Duodenal mucosa (tissue), 2 donors: Measurements from ENCODE around the gene BIRC2.

Experiments used
- H3K27ac ChIP-seq: one replicate; pipeline ENCODE4 v1.7.0; 2013; ENCODE audit warnings: low read depth, low read length
- H3K27me3 ChIP-seq, 2 donors: one replicate each; pipeline ENCODE4 v1.7.0; 2013; ENCODE audit warnings: low read length in 2 of 2, control low read depth in 1 of 2; ENCODE audit not compliant: insufficient read depth in 2 of 2, control insufficient read depth in 1 of 2
- H3K36me3 ChIP-seq, 2 donors: one replicate each; pipeline ENCODE4 v1.7.0; 2013; ENCODE audit warnings: low read length in 2 of 2, control low read depth in 1 of 2; ENCODE audit not compliant: insufficient read depth in 2 of 2, control insufficient read depth in 1 of 2
- H3K4me1 ChIP-seq, 2 donors: one replicate each; pipeline ENCODE4 v1.7.0; 2013; ENCODE audit warnings: low read length in 2 of 2, control low read depth in 1 of 2; ENCODE audit not compliant: insufficient read depth in 2 of 2, control insufficient read depth in 1 of 2
- H3K4me3 ChIP-seq, 2 donors: one replicate each; pipeline ENCODE4 v1.7.0; 2013; ENCODE audit warnings: low read length in 2 of 2, low read depth in 1 of 2
- H3K9ac ChIP-seq, 2 donors: one replicate each; pipeline ENCODE4 v1.7.0; 2013; ENCODE audit warnings: low read length in 2 of 2, low read depth in 1 of 2
- H3K9me3 ChIP-seq, 2 donors: one replicate each; pipeline ENCODE4 v1.7.0; 2013; ENCODE audit warnings: low read length in 2 of 2, control low read depth in 1 of 2; ENCODE audit not compliant: control insufficient read depth in 1 of 2

The BIRC2 gene

GRCh38 chr11:102399189-102399588 is 52.2 kb downstream of the BIRC2 start:
- no peaks in the 10 kb centered on the region for H3K4me1 ChIP-seq
- peaks cover 15 to 34% of the 10 kb centered on the region in 2 donors for H3K36me3 ChIP-seq
- no peaks in the 10 kb centered on the region for H3K27me3 ChIP-seq
- H3K9ac ChIP-seq: no peak overlapping the region
- H3K9me3 ChIP-seq: no peaks in the 10 kb centered on the region
- no peak overlapping the region for H3K4me3 ChIP-seq
- H3K27ac ChIP-seq: no peak overlapping the region

GRCh38 chr11:102400603-102401002 is 53.6 kb downstream of the BIRC2 start:
- Histone ChIP-seq H3K27me3 (no peaks in the 10 kb centered on the region), H3K4me1 (no peaks in the 10 kb centered on the region), H3K36me3 (peaks cover 11 to 29% of the 10 kb centered on the region in 2 donors), H3K4me3 (no peak overlapping the region), H3K9ac (no peak overlapping the region), H3K27ac (no peak overlapping the region), H3K9me3 (no peaks in the 10 kb centered on the region)

- Histone ChIP-seq H3K36me3 (peaks cover 10 to 32% of the 10 kb centered on the region in 2 donors), H3K4me3 (no peak overlapping the region), H3K27me3 (no peaks in the 10 kb centered on the region), H3K27ac (no peak overlapping the region), H3K9me3 (no peaks in the 10 kb centered on the region), H3K4me1 (no peaks in the 10 kb centered on the region), H3K9ac (no peak overlapping the region)
Measured at GRCh38 chr11:102401905-102402304, 54.9 kb downstream of the BIRC2 start.

- Histone ChIP-seq H3K27me3 (no peaks in the 10 kb centered on the region), H3K4me1 (no peaks in the 10 kb centered on the region), H3K4me3 (no peak overlapping the region), H3K27ac (no peak overlapping the region), H3K36me3 (peaks cover 8 to 32% of the 10 kb centered on the region in 2 donors), H3K9me3 (no peaks in the 10 kb centered on the region), H3K9ac (no peak overlapping the region)
Measured at GRCh38 chr11:102402548-102402947, 55.5 kb downstream of the BIRC2 start.

GRCh38 chr11:102405501-102405900 is 58.5 kb downstream of the BIRC2 start:
- Histone ChIP-seq H3K36me3 (peaks cover 8 to 21% of the 10 kb centered on the region in 2 donors), H3K27ac (no peak overlapping the region), H3K4me1 (no peaks in the 10 kb centered on the region), H3K9ac (no peak overlapping the region), H3K4me3 (no peak overlapping the region), H3K9me3 (no peaks in the 10 kb centered on the region), H3K27me3 (no peaks in the 10 kb centered on the region)

GRCh38 chr11:102406099-102406498 is 59.1 kb downstream of the BIRC2 start:
- Histone ChIP-seq H3K36me3 (peaks cover 8 to 16% of the 10 kb centered on the region in 2 donors), H3K9ac (no peak overlapping the region), H3K27me3 (no peaks in the 10 kb centered on the region), H3K9me3 (no peaks in the 10 kb centered on the region), H3K4me3 (no peak overlapping the region), H3K4me1 (no peaks in the 10 kb centered on the region), H3K27ac (no peak overlapping the region)

- Histone ChIP-seq H3K4me3 (no peak overlapping the region), H3K27me3 (no peaks in the 10 kb centered on the region), H3K4me1 (no peaks in the 10 kb centered on the region), H3K9ac (no peak overlapping the region), H3K9me3 (no peaks in the 10 kb centered on the region), H3K36me3 (peaks cover 3 to 5% of the 10 kb centered on the region in 2 donors), H3K27ac (no peak overlapping the region)
Measured at GRCh38 chr11:102407901-102408300, 60.9 kb downstream of the BIRC2 start.

GRCh38 chr11:102408339-102408738 is 61.3 kb downstream of the BIRC2 start:
- H3K27ac ChIP-seq: no peak overlapping the region
- no peaks in the 10 kb centered on the region for H3K4me1 ChIP-seq
- H3K36me3 ChIP-seq: peaks cover 3% of the 10 kb centered on the region in 2 donors
- no peak overlapping the region for H3K9ac ChIP-seq
- no peak overlapping the region for H3K4me3 ChIP-seq
- no peaks in the 10 kb centered on the region for H3K27me3 ChIP-seq
- H3K9me3 ChIP-seq: no peaks in the 10 kb centered on the region

- Histone ChIP-seq H3K9ac (no peak overlapping the region), H3K9me3 (no peaks in the 10 kb centered on the region), H3K4me3 (no peak overlapping the region), H3K27me3 (no peaks in the 10 kb centered on the region), H3K36me3 (peaks cover 0 to 3% of the 10 kb centered on the region in 2 donors), H3K4me1 (no peaks in the 10 kb centered on the region), H3K27ac (no peak overlapping the region)
Measured at GRCh38 chr11:102410382-102410784, 63.4 kb downstream of the BIRC2 start.

- H3K4me3 ChIP-seq: no peak overlapping the region
- H3K36me3 ChIP-seq: no peaks in the 10 kb centered on the region
- H3K4me1 ChIP-seq: no peaks in the 10 kb centered on the region
- no peaks in the 10 kb centered on the region for H3K9me3 ChIP-seq
- H3K27ac ChIP-seq: no peak overlapping the region
- H3K27me3 ChIP-seq: no peaks in the 10 kb centered on the region
- no peak overlapping the region for H3K9ac ChIP-seq
Measured at GRCh38 chr11:102411142-102411541, 64.1 kb downstream of the BIRC2 start.

- Histone ChIP-seq H3K9me3 (no peaks in the 10 kb centered on the region), H3K4me3 (no peak overlapping the region), H3K4me1 (no peaks in the 10 kb centered on the region), H3K27me3 (no peaks in the 10 kb centered on the region), H3K36me3 (no peaks in the 10 kb centered on the region), H3K9ac (no peak overlapping the region), H3K27ac (no peak overlapping the region)
Measured at GRCh38 chr11:102413497-102413896, 66.5 kb downstream of the BIRC2 start.
